ENCODE data around the gene DNM1. TPM values are rescaled to one million over a fixed set of nuclear protein-coding genes. Genes with fewer than 3 reads are reported as not detected.

Gene DNM1
- total RNA-seq, result under 1 TPM; 0.50 to 0.72 TPM

DNA sequence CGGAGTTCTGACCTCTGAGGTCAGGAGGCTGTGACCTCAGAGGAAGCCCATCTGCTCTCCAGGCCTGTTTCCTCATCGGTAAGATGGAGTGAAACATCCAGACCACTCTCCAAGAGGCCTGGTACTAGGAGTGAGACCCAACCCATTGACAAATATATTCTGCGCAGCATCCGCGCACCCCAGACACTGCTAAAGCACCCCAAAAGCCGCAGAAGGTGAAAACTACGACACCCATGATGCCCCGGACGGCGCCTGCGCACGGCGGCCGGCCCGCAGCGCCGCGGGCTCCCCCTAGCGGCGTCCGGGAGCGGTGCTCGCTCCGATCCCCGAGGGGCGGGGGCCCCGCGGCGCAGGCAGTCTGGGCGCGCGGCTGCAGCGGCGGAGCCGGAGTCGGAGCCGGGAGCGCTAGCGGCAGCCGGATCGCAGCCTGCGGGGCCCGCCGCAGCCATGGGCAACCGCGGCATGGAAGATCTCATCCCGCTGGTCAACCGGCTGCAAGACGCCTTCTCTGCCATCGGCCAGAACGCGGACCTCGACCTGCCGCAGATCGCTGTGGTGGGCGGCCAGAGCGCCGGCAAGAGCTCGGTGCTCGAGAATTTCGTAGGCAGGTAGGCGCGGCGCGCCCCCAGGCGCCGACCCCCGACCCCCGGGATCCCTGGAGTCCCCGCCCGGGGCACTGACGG lies at the start of gene DNM1:
TSS of gene DNM1 (plus strand) at position 356 of the 683 bp plus-strand sequence. CDS start at position 448, 92 bp downstream.
- H3K36me3 Mint-ChIP-seq (ENCODE audit: low read depth), result no peaks in the 10 kb centered on the region
- H3K27ac Mint-ChIP-seq, result peak within 1 kb of the TSS; percentile 66
- peaks cover 12% of the 10 kb centered on the region for H3K4me1 Mint-ChIP-seq
- no peaks in the 10 kb centered on the region for H3K9me3 Mint-ChIP-seq (ENCODE audit: low read depth)
- intact Hi-C loops (cut with DNase I, micrococcal nuclease), result loop anchor here (1.0 kb wide), 8 partner anchors 12 to 137 kb away; partner anchors contain the start of genes BBLN (in 1 of the 2), CIZ1 (in 1 of the 2), COQ4 (in 1 of the 2) and GOLGA2 (in 1 of the 2)
- DNase-seq, result peak; percentile 83
- H3K27me3 Mint-ChIP-seq, result peaks cover 11% of the 10 kb centered on the region
- ChIA-PET CTCF (interaction anchor here (0.7 to 0.9 kb wide), 4 partner anchors 13 to 678 kb away, joined by 3 to 4 read pairs (median 3); no protein-coding TSS in a partner anchor), POLR2A (no interaction called here)
- H3K4me3 Mint-ChIP-seq, result peak within 1 kb of the TSS; percentile 39
- ATAC-seq, result peak; percentile 95

- H3K4me1 Mint-ChIP-seq, result peaks cover under 1% of the 10 kb centered on the region
- H3K9me3 Mint-ChIP-seq (ENCODE audit: low read depth), result no peaks in the 10 kb centered on the region
- H3K4me3 Mint-ChIP-seq, result no peak overlapping the region
- H3K27ac Mint-ChIP-seq, result no peak overlapping the region
- CTCF ChIA-PET, result interaction anchor here (0.5 kb wide), 1 partner anchor 388 kb away, joined by 3 read pairs; no protein-coding TSS in a partner anchor
- DNase-seq (no peak), ATAC-seq (no peak)
- intact Hi-C loops (cut with DNase I, micrococcal nuclease), result no loop called here
- no peaks in the 10 kb centered on the region for H3K36me3 Mint-ChIP-seq (ENCODE audit: low read depth)
- POLR2A ChIA-PET, result no interaction called here
- no peaks in the 10 kb centered on the region for H3K27me3 Mint-ChIP-seq
Observed at GRCh38 chr9:128153947-128154695, 49.1 kb upstream of the DNM1 start.

- Mint-ChIP-seq H3K9me3 (ENCODE audit: low read depth) (no peaks in the 10 kb centered on the region), H3K27ac (no peak overlapping the region), H3K4me3 (no peak overlapping the region), H3K4me1 (peaks cover 7% of the 10 kb centered on the region), H3K27me3 (no peaks in the 10 kb centered on the region), H3K36me3 (ENCODE audit: low read depth) (no peaks in the 10 kb centered on the region)
- ChIA-PET POLR2A (no interaction called here), CTCF (interaction anchor here (0.5 to 1.5 kb wide), 3 partner anchors 9 to 695 kb away, joined by 3 to 4 read pairs (median 4); no protein-coding TSS in a partner anchor)
- ATAC-seq, result no peak
- no peak for DNase-seq
- intact Hi-C loops (cut with DNase I, micrococcal nuclease), result no loop called here
Observed at GRCh38 chr9:128155736-128156500, 47.3 kb upstream of the DNM1 start.

DNA sequence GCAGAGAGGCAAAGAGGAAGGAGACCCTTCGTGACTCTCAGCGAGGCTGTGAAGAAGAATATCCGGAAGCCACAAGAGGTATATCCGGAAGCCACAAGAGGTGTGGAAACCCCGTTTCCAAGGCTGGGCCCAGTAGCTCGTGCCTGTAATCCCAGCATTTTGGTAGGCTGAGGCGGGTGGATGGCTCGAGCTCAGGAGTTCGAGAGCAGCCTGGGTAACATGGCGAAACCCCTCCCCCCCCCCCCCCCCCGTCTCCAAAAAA lies 43.7 kb upstream of the DNM1 start:
- peaks cover 19% of the 10 kb centered on the region for H3K4me1 Mint-ChIP-seq
- intact Hi-C loops (cut with DNase I, micrococcal nuclease), result no loop called here
- H3K4me3 Mint-ChIP-seq, result peak overlapping the region; percentile 74
- H3K36me3 Mint-ChIP-seq (ENCODE audit: low read depth), result peaks cover 11% of the 10 kb centered on the region
- ChIA-PET POLR2A (interaction anchor here (0.6 to 1.5 kb wide), 2 partner anchors 91 to 381 kb away, joined by 3 to 5 read pairs; partner anchors contain the start of gene SH2D3C), CTCF (interaction anchor here (0.7 to 1.9 kb wide), 3 partner anchors 9 to 182 kb away, joined by 4 to 8 read pairs (median 4); no protein-coding TSS in a partner anchor)
- H3K27ac Mint-ChIP-seq, result peak overlapping the region; percentile 90
- no peaks in the 10 kb centered on the region for H3K9me3 Mint-ChIP-seq (ENCODE audit: low read depth)
- DNase-seq (peak; percentile 72), ATAC-seq (peak; percentile 36)
- H3K27me3 Mint-ChIP-seq, result no peaks in the 10 kb centered on the region

GRCh38 chr9:128159784-128160602 lies 43.2 kb upstream of the DNM1 start, which contains the start of gene BBLN:
BBLN (plus strand) TSS chr9:128160265; CDS start chr9:128160408, 143 bp downstream.
- Mint-ChIP-seq H3K36me3 (ENCODE audit: low read depth) (peaks cover 13% of the 10 kb centered on the region), H3K4me3 (peak within 1 kb of the TSS; percentile 74), H3K27ac (peak within 1 kb of the TSS; percentile 90), H3K27me3 (no peaks in the 10 kb centered on the region), H3K9me3 (ENCODE audit: low read depth) (no peaks in the 10 kb centered on the region), H3K4me1 (peaks cover 19% of the 10 kb centered on the region)
- ChIA-PET POLR2A (interaction anchor here (0.6 to 1.5 kb wide), 4 partner anchors 31 to 382 kb away, joined by 3 to 6 read pairs (median 5); partner anchors contain the start of genes PTGES2 and SH2D3C), CTCF (interaction anchor here (0.7 to 1.9 kb wide), 5 partner anchors 9 to 886 kb away, joined by 3 to 8 read pairs (median 4); no protein-coding TSS in a partner anchor)
- intact Hi-C loops (cut with DNase I, micrococcal nuclease), result loop anchor here (1.0 to 2.0 kb wide), 24 partner anchors 31 to 950 kb away; partner anchors contain the start of genes CIZ1 (in 1 of the 2), COQ4 (in 1 of the 2), CRAT (in 1 of the 2) and DNM1 (in 1 of the 2)
- DNase-seq (peak; percentile 98), ATAC-seq (peak; percentile 91)

DNA sequence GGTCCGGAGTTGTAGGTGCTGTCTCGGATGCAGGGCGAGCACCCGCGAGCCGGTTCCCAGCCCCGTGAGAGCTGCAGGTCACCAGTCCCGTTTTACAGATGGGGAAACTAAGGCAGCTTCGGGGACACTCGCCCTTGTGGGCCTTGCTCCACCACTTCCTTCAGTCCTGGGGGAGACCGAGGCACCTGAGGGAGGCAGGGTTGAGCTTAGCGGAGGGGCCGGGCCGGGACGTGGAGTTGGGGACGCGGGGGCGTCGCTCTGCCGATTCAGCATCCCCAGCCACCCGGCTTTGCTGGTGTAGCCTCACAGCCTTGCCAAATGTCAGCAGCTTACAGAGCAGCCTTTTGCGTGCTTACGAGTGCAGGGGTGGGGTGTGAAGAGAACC lies 42.6 kb upstream of the DNM1 start:
- peaks cover 13% of the 10 kb centered on the region for H3K36me3 Mint-ChIP-seq (ENCODE audit: low read depth)
- no peaks in the 10 kb centered on the region for H3K27me3 Mint-ChIP-seq
- H3K27ac Mint-ChIP-seq, result peak overlapping the region; percentile 60
- H3K9me3 Mint-ChIP-seq (ENCODE audit: low read depth), result no peaks in the 10 kb centered on the region
- ChIA-PET POLR2A (interaction anchor here (0.6 to 1.5 kb wide), 5 partner anchors 32 to 428 kb away, joined by 4 to 6 read pairs (median 5); partner anchors contain the start of gene PTGES2), CTCF (interaction anchor here (0.7 to 1.6 kb wide), 4 partner anchors 9 to 885 kb away, joined by 3 to 4 read pairs (median 4); no protein-coding TSS in a partner anchor)
- peak overlapping the region; percentile 74 for H3K4me3 Mint-ChIP-seq
- ATAC-seq (peak; percentile 49), DNase-seq (peak; percentile 81)
- H3K4me1 Mint-ChIP-seq, result peaks cover 19% of the 10 kb centered on the region
- intact Hi-C loops (cut with DNase I, micrococcal nuclease), result loop anchor here (1.0 to 2.0 kb wide), 24 partner anchors 31 to 950 kb away; partner anchors contain the start of genes CIZ1 (in 1 of the 2), COQ4 (in 1 of the 2), CRAT (in 1 of the 2) and DNM1 (in 1 of the 2)

- Mint-ChIP-seq H3K36me3 (ENCODE audit: low read depth) (peaks cover 14% of the 10 kb centered on the region), H3K4me3 (peak overlapping the region; percentile 74), H3K27me3 (no peaks in the 10 kb centered on the region), H3K9me3 (ENCODE audit: low read depth) (no peaks in the 10 kb centered on the region), H3K27ac (peak overlapping the region; percentile 60), H3K4me1 (peaks cover 19% of the 10 kb centered on the region)
- no peak for ATAC-seq
- ChIA-PET CTCF (interaction anchor here (1.3 to 1.6 kb wide), 3 partner anchors 8 to 44 kb away, joined by 3 to 4 read pairs (median 4); no protein-coding TSS in a partner anchor), POLR2A (interaction anchor here (0.6 to 1.5 kb wide), 4 partner anchors 33 to 129 kb away, joined by 4 to 6 read pairs (median 5); partner anchors contain the start of gene PTGES2)
- intact Hi-C loops (cut with DNase I, micrococcal nuclease), result loop anchor here (2.0 kb wide), 2 partner anchors 33 to 609 kb away; partner anchors contain the start of gene ZER1 (in 1 of the 2)
- DNase-seq, result no peak
Observed at GRCh38 chr9:128161215-128161902, 41.8 kb upstream of the DNM1 start.

DNA sequence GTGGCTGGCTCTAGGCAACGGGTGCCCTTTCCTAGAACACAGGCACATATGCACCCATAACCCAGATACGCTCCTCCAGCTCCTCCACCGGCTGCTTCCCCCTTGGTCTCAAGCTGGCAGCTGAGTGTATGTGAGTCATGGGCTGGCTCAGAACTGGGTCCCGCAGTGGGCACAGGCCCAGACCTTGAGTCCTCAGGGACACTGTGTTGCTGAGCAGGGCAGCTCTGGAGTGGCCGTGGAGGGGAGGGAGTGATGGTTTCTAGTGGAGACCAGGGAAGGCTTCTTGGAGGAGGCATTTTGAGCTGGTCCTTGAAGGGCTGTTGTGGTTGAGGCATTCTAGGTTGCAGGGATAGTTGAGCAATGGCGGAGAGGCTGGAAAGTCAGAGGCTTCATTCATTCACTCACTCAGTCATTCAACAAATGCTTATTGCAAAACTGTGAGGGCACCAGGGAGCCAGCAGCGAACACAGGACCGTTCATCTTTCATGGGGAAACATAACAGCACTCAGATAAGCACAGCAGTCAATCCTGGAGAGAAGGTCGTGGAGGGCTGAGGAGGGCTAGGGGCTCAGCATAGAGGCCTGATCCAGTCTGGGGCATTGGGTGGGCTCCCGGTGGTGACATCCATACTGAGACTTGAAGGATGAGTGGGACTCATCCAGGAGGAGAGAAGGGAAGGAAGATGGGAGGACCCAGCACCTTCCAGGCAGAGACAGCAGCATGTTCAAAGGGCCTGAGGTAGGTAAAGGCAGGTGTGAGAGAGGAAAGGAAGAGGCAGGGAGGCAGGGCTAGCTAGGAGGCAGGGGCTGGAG lies 40.8 kb upstream of the DNM1 start:
- intact Hi-C loops (cut with DNase I, micrococcal nuclease), result no loop called here
- H3K36me3 Mint-ChIP-seq (ENCODE audit: low read depth), result peaks cover 18% of the 10 kb centered on the region
- POLR2A ChIA-PET, result no interaction called here

GRCh38 chr9:128163027-128163515 lies 40.1 kb upstream of the DNM1 start:
- POLR2A ChIA-PET, result no interaction called here
- Mint-ChIP-seq H3K9me3 (ENCODE audit: low read depth) (no peaks in the 10 kb centered on the region), H3K27ac (no peak overlapping the region), H3K27me3 (no peaks in the 10 kb centered on the region), H3K4me1 (peaks cover 19% of the 10 kb centered on the region), H3K4me3 (no peak overlapping the region), H3K36me3 (ENCODE audit: low read depth) (peaks cover 18% of the 10 kb centered on the region)
- intact Hi-C loops (cut with DNase I, micrococcal nuclease), result no loop called here
- ATAC-seq (no peak), DNase-seq (no peak)
- CTCF ChIA-PET, result no interaction called here

More for the DNA sequence above, 40.8 kb upstream of the DNM1 start:
- peaks cover 19% of the 10 kb centered on the region for H3K4me1 Mint-ChIP-seq
- ATAC-seq, result no peak
- DNase-seq, result no peak
- peak overlapping the region; percentile 35 for H3K4me3 Mint-ChIP-seq
- CTCF ChIA-PET, result no interaction called here
- no peaks in the 10 kb centered on the region for H3K27me3 Mint-ChIP-seq
- peak overlapping the region; percentile 14 for H3K27ac Mint-ChIP-seq
- no peaks in the 10 kb centered on the region for H3K9me3 Mint-ChIP-seq (ENCODE audit: low read depth)
